Progenitor cell of endocrine pancreas (in vitro differentiated cells): ENCODE results near the gene OVOL2. TPM values are rescaled to one million over a fixed set of nuclear protein-coding genes. Genes with fewer than 3 reads are reported as not detected.
A peak's percentile ranks its signal among the peaks of the same experiment; 100 is the strongest.

Experiments used
- DNase-seq: peaks from one replicate; pipeline ENCODE4 v3.0.0; 2021; ENCODE audit warnings: low spot score; ENCODE audit not compliant: unreplicated experiment
- H3K27ac Mint-ChIP-seq: 2 replicates; pipeline ENCODE4 v1.8.0; 2021; ENCODE audit warnings: mild to moderate bottlenecking, moderate library complexity, mixed read lengths
- H3K27me3 Mint-ChIP-seq: 2 replicates; pipeline ENCODE4 v1.8.0; 2021; ENCODE audit warnings: mixed read lengths
- H3K36me3 Mint-ChIP-seq: 2 replicates; pipeline ENCODE4 v1.8.0; 2022; ENCODE audit warnings: mixed read lengths; ENCODE audit not compliant: insufficient read depth
- H3K4me1 Mint-ChIP-seq: 2 replicates; pipeline ENCODE4 v1.8.0; 2021; ENCODE audit warnings: low read depth, mixed read lengths
- H3K4me3 Mint-ChIP-seq: 2 replicates; pipeline ENCODE4 v1.8.0; 2021; ENCODE audit warnings: low read depth, mild to moderate bottlenecking, moderate library complexity, mixed read lengths
- H3K9me3 Mint-ChIP-seq: 2 replicates; pipeline ENCODE4 v1.8.0; 2021; ENCODE audit warnings: low read depth, mixed read lengths
- CTCF ChIP-seq: fragments of 200-600 bp; sonication (generic); IDR thresholded peaks from one replicate; pipeline ENCODE4 v1.5.0; 2021; ENCODE audit warnings: antibody characterized with exemption, mild to moderate bottlenecking; ENCODE audit not compliant: unreplicated experiment
- total RNA-seq: library from RNA; stranded (reverse); gene quantifications from 2 replicates; pipeline ENCODE4 v1.2.1, GENCODE V29; 2021

OVOL2 gene
- total RNA-seq, 1 donor from 2014 or later: 5.9 TPM

GRCh38 chr20:18003897-18004296, 53.8 kb downstream of the OVOL2 start:
- DNase-seq: no peak
- H3K9me3 Mint-ChIP-seq: no peaks in the 10 kb centered on the region
- TF ChIP-seq CTCF: no peak
- no peaks in the 10 kb centered on the region for H3K36me3 Mint-ChIP-seq
- peaks cover 44% of the 10 kb centered on the region for H3K4me1 Mint-ChIP-seq
- H3K27ac Mint-ChIP-seq: peak overlapping the region; percentile 76
- no peaks in the 10 kb centered on the region for H3K27me3 Mint-ChIP-seq
- H3K4me3 Mint-ChIP-seq: no peak overlapping the region

DNA sequence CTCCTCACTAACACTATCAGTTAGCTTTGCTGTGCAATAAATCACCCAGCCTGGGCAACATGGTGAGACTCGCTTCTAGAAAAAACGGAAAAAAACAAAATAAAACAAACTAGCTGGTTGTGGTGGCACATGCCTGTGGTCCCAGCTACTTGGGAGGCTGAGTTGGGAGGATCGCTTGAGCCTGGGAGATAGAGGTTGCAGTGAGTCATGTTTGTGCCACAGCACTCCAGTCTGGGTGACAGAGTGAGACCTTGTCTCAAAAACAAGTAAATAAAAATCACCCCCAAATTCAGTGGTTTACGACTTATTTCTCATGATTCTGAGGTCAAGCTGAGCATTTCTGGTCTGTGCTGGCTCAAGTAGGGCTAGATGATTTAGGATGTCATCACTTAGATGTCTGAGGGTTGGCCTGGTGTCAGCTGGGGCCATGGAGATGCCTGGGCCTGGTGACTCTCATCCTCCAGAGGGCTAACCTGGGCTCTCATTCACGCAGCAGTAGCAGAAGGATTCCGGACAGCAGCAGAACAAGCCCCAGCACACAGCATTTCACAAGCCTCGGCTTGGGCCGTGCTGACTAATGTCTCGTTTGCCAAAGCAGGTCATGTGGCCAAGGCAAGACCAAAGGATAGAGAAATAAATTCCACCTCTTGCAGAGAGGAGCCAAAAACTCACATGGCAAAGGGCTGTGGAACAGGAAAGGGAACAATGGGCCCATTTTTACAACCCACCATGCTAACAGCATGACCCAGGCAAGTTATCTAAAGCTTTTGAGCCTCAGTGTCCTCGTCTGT, 56.4 kb downstream of the OVOL2 start:
- Mint-ChIP-seq H3K9me3 (no peaks in the 10 kb centered on the region), H3K4me1 (peaks cover 32% of the 10 kb centered on the region), H3K27ac (no peak overlapping the region), H3K27me3 (peaks cover 6% of the 10 kb centered on the region), H3K36me3 (no peaks in the 10 kb centered on the region), H3K4me3 (no peak overlapping the region)
- no peak for TF ChIP-seq CTCF
- no peak for DNase-seq

DNA sequence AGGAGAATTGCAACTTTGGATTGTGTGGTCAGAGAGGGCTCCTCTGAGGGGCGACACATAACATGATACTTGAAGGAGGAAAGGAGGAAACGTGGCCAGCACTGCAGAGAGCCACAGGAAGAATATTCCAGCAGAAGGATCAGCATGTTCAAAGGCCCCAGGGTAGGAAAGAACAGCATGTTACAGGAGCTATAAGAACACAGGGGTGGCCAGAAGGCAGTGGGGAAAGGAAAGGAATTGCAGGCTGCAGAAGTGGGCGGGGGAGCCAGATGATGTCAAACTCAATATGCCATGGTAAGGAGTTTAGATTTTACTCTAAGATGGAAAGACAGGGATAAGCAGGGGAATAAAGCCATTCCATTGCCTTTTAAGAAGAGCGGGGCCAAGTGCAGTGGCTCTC, 58.1 kb downstream of the OVOL2 start:
- Mint-ChIP-seq H3K4me1 (peaks cover 18% of the 10 kb centered on the region), H3K9me3 (no peaks in the 10 kb centered on the region), H3K4me3 (no peak overlapping the region), H3K36me3 (no peaks in the 10 kb centered on the region), H3K27ac (peak overlapping the region; percentile 50), H3K27me3 (peaks cover 10% of the 10 kb centered on the region)
- DNase-seq: no peak
- no peak for TF ChIP-seq CTCF

DNA sequence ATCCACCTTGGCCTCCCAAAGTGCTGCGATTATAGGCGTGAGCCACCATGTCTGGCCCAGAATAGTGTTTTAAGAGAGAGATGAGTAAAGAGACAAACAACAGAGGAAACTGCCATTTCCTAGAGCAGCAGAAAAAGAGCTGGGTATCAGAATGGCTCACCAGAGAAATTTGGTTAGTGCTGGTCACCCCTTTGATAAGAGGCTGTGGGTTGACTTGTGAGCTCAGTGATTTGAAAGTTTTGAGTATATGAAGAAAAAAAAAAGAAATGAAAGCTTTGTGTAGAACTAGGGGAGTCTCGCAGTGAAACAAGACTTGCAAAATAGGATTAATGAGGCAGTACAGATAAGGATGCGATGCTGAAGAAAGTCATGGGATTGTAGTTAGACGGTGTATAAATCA, 59.3 kb downstream of the OVOL2 start:
- no peaks in the 10 kb centered on the region for H3K36me3 Mint-ChIP-seq
- no peak overlapping the region for H3K27ac Mint-ChIP-seq
- peaks cover 10% of the 10 kb centered on the region for H3K27me3 Mint-ChIP-seq
- H3K4me1 Mint-ChIP-seq: peaks cover 7% of the 10 kb centered on the region
- H3K9me3 Mint-ChIP-seq: no peaks in the 10 kb centered on the region
- no peak for TF ChIP-seq CTCF
- DNase-seq: no peak
- H3K4me3 Mint-ChIP-seq: no peak overlapping the region

DNA sequence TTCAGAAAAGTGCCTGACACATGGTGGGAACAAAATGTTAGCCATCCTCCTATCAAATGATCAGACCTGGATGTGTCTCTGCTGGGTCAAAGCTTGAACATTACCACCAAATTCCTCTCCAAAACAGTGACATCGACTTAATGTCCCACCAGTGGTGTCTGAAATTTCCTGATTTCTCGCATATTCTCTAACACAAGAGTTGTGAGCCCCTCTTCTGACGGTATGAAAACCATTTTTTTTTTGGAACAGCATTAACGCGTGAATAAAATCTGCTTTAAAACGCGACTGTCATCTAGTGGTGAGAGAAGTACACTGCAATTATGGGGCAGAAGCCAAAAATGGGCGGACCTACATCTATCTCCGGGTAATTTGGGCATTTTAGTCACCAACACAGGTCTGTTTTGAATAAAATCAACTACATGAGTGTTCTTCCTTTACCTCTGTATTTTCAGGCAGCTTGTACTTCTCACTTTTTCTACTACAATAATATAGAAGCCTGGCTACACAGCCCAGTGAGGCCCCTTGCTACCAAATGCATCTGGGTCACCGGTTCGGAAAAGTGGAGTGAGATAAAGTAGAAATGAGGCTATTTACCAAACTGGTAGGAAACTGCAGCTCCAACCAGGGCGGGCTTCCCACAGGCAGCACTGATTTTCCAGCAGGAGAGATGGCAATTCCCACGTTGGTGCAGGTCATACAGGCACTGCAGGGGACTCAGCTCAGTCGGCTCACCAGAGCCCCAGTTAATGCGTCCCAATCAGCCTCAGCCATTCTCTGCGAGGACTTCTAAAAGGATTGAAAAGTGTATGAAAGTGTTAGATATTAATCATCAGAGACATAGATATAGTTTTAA, 61.5 kb downstream of the OVOL2 start:
- peaks cover 5% of the 10 kb centered on the region for H3K4me1 Mint-ChIP-seq
- no peaks in the 10 kb centered on the region for H3K9me3 Mint-ChIP-seq
- no peak overlapping the region for H3K27ac Mint-ChIP-seq
- peak; percentile 85 for TF ChIP-seq CTCF
- peaks cover 10% of the 10 kb centered on the region for H3K27me3 Mint-ChIP-seq
- no peak for DNase-seq
- no peak overlapping the region for H3K4me3 Mint-ChIP-seq
- H3K36me3 Mint-ChIP-seq: no peaks in the 10 kb centered on the region
